GM12878 (cell line): ENCODE results near the gene TMED6. TPM values are rescaled to one million over a fixed set of nuclear protein-coding genes. Genes with fewer than 3 reads are reported as not detected.
A peak's percentile ranks its signal among the peaks of the same experiment; 100 is the strongest.

ENCODE experiments used
- ATAC-seq: fragments of 200-7000 bp; cut with Tn5 transposase; 3 replicates; pipeline ENCODE4 v1.9.1; 2020; ENCODE audit warnings: mild to moderate bottlenecking, moderate library complexity
- BruUV-seq: library from RNA; stranded (reverse); fragments of 400-500 nt; replicated peaks from 2 replicates; lab custom pipeline; 2021; lab: Mats Ljungman, UMichigan
- CTCF ChIA-PET: fragments of 300-600 bp; sonication (Branson Sonifier 250); formaldehyde crosslinking; extraction: SDS; loops from one replicate; lab custom pipeline; 2021; ENCODE audit warnings: inconsistent platforms; lab: Yijun Ruan, JAX
- POLR2A ChIA-PET: fragments of 350-600 bp; formaldehyde crosslinking; extraction: SDS; loops from one replicate; lab custom pipeline; 2021; ENCODE audit warnings: inconsistent platforms; lab: Charles Lee
- RAD21 ChIA-PET: fragments of 300-600 bp; sonication (Branson Sonifier 250); formaldehyde crosslinking; loops from one replicate; lab custom pipeline; 2023; ENCODE audit warnings: antibody characterized with exemption; ENCODE audit not compliant: unreplicated experiment; lab: Charles Lee
- SMC1A ChIA-PET: fragments of 300-600 bp; sonication (Branson Sonifier 250); formaldehyde crosslinking; loops from one replicate; lab custom pipeline; 2023; ENCODE audit not compliant: unreplicated experiment, uncharacterized antibody; lab: Charles Lee
- DNase-seq: peaks from one replicate; pipeline ENCODE4 v3.0.0-alpha.2; 2011; ENCODE audit warnings: low read depth, low spot score
- FAIRE-seq: peaks from 3 replicates; lab custom pipeline; 2011; peaks lifted over from hg19 to GRCh38; lab: Jason Lieb, UNC
- H2AFZ ChIP-seq: 2 replicates; pipeline ENCODE4 v1.6.0; 2011; ENCODE audit warnings: low read depth, low read length, control low read depth; ENCODE audit not compliant: control insufficient read depth
- H3K27ac ChIP-seq: 2 replicates; pipeline ENCODE4 v1.5.1; 2011; ENCODE audit warnings: control low read depth; ENCODE audit not compliant: control insufficient read depth, insufficient read depth
- H3K27me3 ChIP-seq, 2 experiments: replicated peaks in 1 of 2; 2 replicates each; pipeline versions ENCODE4 v1.6.0 to v1.6.1; 2011; ENCODE audit warnings: low read length in 1 of 2; ENCODE audit not compliant: control insufficient read depth in 2 of 2, insufficient read depth in 2 of 2
- H3K36me3 ChIP-seq, 2 experiments: 2 replicates each; pipeline ENCODE4 v1.5.1; 2011; ENCODE audit warnings: low read length in 1 of 2; ENCODE audit not compliant: control insufficient read depth in 2 of 2, insufficient read depth in 2 of 2
- H3K4me1 ChIP-seq: 2 replicates; pipeline ENCODE4 v1.6.1; 2011; ENCODE audit warnings: mild to moderate bottlenecking, low read length, moderate library complexity, mixed read lengths; ENCODE audit not compliant: control insufficient read depth, insufficient read depth
- H3K4me2 ChIP-seq: 2 replicates; pipeline ENCODE4 v1.6.0; 2011; ENCODE audit warnings: control low read depth; ENCODE audit not compliant: control insufficient read depth, insufficient read depth
- H3K4me3 ChIP-seq: fragments of 200-600 bp; sonication (generic); 2 replicates; pipeline ENCODE4 v1.5.1; 2016
- H3K79me2 ChIP-seq: 2 replicates; pipeline ENCODE4 v1.6.0; 2011; ENCODE audit warnings: low read length; ENCODE audit not compliant: control insufficient read depth, insufficient read depth
- H3K9ac ChIP-seq: 2 replicates; pipeline ENCODE4 v1.8.0; 2011; ENCODE audit warnings: low read length, control low read depth, mixed read lengths; ENCODE audit not compliant: control insufficient read depth, insufficient read depth
- H3K9me3 ChIP-seq: replicated peaks from 3 replicates; pipeline ENCODE4 v1.5.1; 2011; ENCODE audit warnings: mild to moderate bottlenecking, low read length; ENCODE audit not compliant: control insufficient read depth, insufficient read depth
- H4K20me1 ChIP-seq: 2 replicates; pipeline ENCODE4 v1.6.0; 2011; ENCODE audit not compliant: control insufficient read depth, insufficient read depth
- FOXK2 ChIP-seq: fragments of 450-650 bp; IDR thresholded peaks from 2 replicates; pipeline ENCODE4 v1.6.1; 2017; ENCODE audit warnings: mild to moderate bottlenecking, moderate library complexity
- GATAD2B ChIP-seq: fragments of 450-650 bp; conservative IDR thresholded peaks from 2 replicates; pipeline ENCODE4 v1.6.1; 2017; ENCODE audit warnings: low read depth, mild to moderate bottlenecking, moderate library complexity
- MXI1 ChIP-seq: fragments of 150-350 bp; IDR thresholded peaks from 2 replicates; pipeline ENCODE4 v1.6.1; 2011; ENCODE audit warnings: low read depth, mild to moderate bottlenecking, inconsistent platforms, low read length, improper control_type of control experiment
- MYC ChIP-seq: IDR thresholded peaks from 2 replicates; pipeline ENCODE4 v1.6.1; 2011; ENCODE audit warnings: mild to moderate bottlenecking, low read length, moderate library complexity, inconsistent platforms; ENCODE audit not compliant: insufficient read depth, insufficient replicate concordance, insufficient read length, severe bottlenecking
- NBN ChIP-seq: fragments of 450-650 bp; IDR thresholded peaks from 2 replicates; pipeline ENCODE4 v1.6.1; 2016
- NFXL1 ChIP-seq: fragments of 450-650 bp; IDR thresholded peaks from 2 replicates; pipeline ENCODE4 v1.6.1; 2017; ENCODE audit warnings: antibody characterized with exemption, mild to moderate bottlenecking, borderline replicate concordance
- NFYA ChIP-seq: IDR thresholded peaks from 2 replicates; pipeline ENCODE4 v1.6.1; 2011; ENCODE audit warnings: low read depth, mild to moderate bottlenecking, low read length, improper control_type of control experiment, borderline replicate concordance
- NR2C1 ChIP-seq: fragments of 450-650 bp; IDR thresholded peaks from 2 replicates; pipeline ENCODE4 v1.6.1; 2017; ENCODE audit warnings: antibody characterized with exemption, mild to moderate bottlenecking, moderate library complexity
- RBBP5 ChIP-seq: fragments of 200-600 bp; sonication (generic); conservative IDR thresholded peaks from 2 replicates; pipeline ENCODE4 v1.6.1; 2016
- RELA ChIP-seq: fragments of 450-650 bp; IDR thresholded peaks from 2 replicates; pipeline ENCODE4 v1.8.0; 2014; ENCODE audit warnings: borderline replicate concordance; ENCODE audit not compliant: partially characterized antibody
- STAT1 ChIP-seq: fragments of 450-650 bp; conservative IDR thresholded peaks from 2 replicates; pipeline ENCODE4 v1.6.1; 2014; ENCODE audit warnings: antibody characterized with exemption, mild to moderate bottlenecking
- YBX1 ChIP-seq: fragments of 450-650 bp; IDR thresholded peaks from 2 replicates; pipeline ENCODE4 v1.6.1; 2016; ENCODE audit warnings: antibody characterized with exemption
- ZSCAN29 ChIP-seq: fragments of 450-650 bp; IDR thresholded peaks from 2 replicates; pipeline ENCODE4 v1.6.1; 2017; ENCODE audit warnings: mild to moderate bottlenecking, moderate library complexity
- WGBS: methylation state at CpG from one replicate; pipeline ENCODE4 v1.1.6; 2016; ENCODE audit warnings: low lambda C conversion rate; ENCODE audit not compliant: insufficient replicate concordance, insufficient coverage; ENCODE audit errors: missing lambda C conversion rate; 5-methylcytosine and 5-hydroxymethylcytosine counted together
- in situ Hi-C: fragments of 300-500 bp; cut with MboI; formaldehyde crosslinking; loops from 9 replicates; pipeline ENCODE4 v1.14.3; 2018; ENCODE audit warnings: mixed read lengths
- intact Hi-C: fragments of 100-400 bp; cut with micrococcal nuclease; formaldehyde crosslinking; loops from one replicate; pipeline ENCODE4 v1.14.2; 2022; ENCODE audit not compliant: unreplicated experiment
- polyA plus RNA-seq, 11 experiments: library from polyadenylated mRNA; depleted of rRNA in 4 of 11; unstranded in 6 of 11; stranded (reverse) in 5 of 11; fragments of >200 nt; fragmentation: Nextera tagmentation in 4 of 11; fragmentation: Illumina TruSeq in 1 of 11; extraction: Ambion mirVana in 4 of 11; extraction: Trizol in 1 of 11; gene quantifications; 1 replicate in 1 of 11; 2 replicates in 10 of 11; pipeline versions ENCODE4 v1.2.1 to v1.2.3, GENCODE V29; 2011 to 2016; ENCODE audit warnings: inconsistent platforms in 2 of 11, missing spikeins in 2 of 11, low read depth in 1 of 11
- total RNA-seq, 4 experiments: library from RNA; depleted of rRNA in 3 of 4; stranded (reverse); fragments of >200 nt in 3 of 4; fragmentation: Illumina TruSeq in 1 of 4; extraction: Trizol in 1 of 4; gene quantifications; 2 replicates each; pipeline versions ENCODE4 v1.2.1 to v1.2.3, GENCODE V29; 2013 to 2021
- TF ChIP-seq, protein P1 (sequence below): fragments of 450-650 bp; IDR thresholded peaks from 2 replicates; pipeline ENCODE4 v1.6.1; 2014; ENCODE audit warnings: mild to moderate bottlenecking

Gene TMED6
- total and polyA plus RNA-seq, 10 of the 15 experiments (the other 5 are each of a cell fraction or from before 2014, with no cell fraction given): 0.27 to 1.7 (median 0.78) TPM

DNA sequence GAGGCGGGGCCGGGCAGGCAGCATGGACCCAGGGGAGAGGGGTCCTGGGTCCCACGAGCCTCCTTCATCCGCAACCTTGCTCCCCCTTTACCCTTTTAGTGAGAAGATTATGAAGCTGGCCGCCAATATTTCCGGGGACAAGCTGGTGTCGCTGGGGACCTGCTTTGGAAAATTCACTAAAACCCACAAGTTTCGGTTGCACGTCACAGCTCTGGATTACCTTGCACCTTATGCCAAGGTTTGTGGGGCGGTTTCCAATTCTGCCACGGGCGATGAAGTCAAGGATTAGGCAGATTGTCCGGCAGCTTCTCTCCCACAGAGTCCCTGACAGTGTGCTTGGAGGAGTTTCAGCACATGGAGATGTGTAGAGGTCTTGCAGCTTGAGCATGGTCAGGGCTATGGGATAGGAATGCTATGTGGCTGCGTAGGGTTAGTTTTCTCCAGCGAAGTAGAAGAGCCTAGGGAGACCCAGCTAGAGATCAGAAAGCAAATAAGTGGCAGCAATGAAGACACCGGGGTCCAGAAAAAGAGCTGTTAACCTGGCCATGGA lies 11.4 kb downstream of the TMED6 start:
- Histone ChIP-seq H3K36me3 (peaks cover 1 to 29% of the 10 kb centered on the region in 2 experiments), H3K4me1 (peaks cover 7% of the 10 kb centered on the region), H2AFZ (peak overlapping the region; percentile 82), H3K4me3 (peak overlapping the region; percentile 91), H3K9ac (peak overlapping the region; percentile 96), H4K20me1 (peaks cover 4% of the 10 kb centered on the region), H3K4me2 (peak overlapping the region; percentile 94), H3K27me3 (no peaks in the 10 kb centered on the region), H3K9me3 (no peaks in the 10 kb centered on the region), H3K79me2 (peaks cover 44% of the 10 kb centered on the region), H3K27ac (peak overlapping the region; percentile 85)
- intact Hi-C loops (no loop called here), in situ Hi-C loops (no loop called here)
- WGBS: 2% methylated on average over 16 of the region's 16 CpGs
- DNase-seq (no peak), ATAC-seq (peak; percentile 3; the same call in 2 of the 3 replicates), FAIRE-seq (peak; percentile 62)
- ChIA-PET CTCF (interaction anchor here (0.5 to 1.8 kb wide), 2 partner anchors 13 to 312 kb away, joined by 3 to 5 read pairs; no protein-coding TSS in a partner anchor), POLR2A (interaction anchor here (0.5 to 5.5 kb wide), 7 partner anchors 11 to 413 kb away, joined by 3 to 42 read pairs (median 4); partner anchors contain the start of gene PDF), SMC1A (interaction anchor here (0.8 to 1.6 kb wide), 8 partner anchors 10 to 128 kb away, joined by 3 to 7 read pairs (median 4); partner anchors contain the start of genes PDF and VPS4A), RAD21 (interaction anchor here (0.8 to 1.4 kb wide), 2 partner anchors 10 to 256 kb away, joined by 3 to 5 read pairs; partner anchors contain the start of gene PDF)
- BruUV-seq: no TSS peak
- TF ChIP-seq NFYA: no peak
- 0 out of 2 replicates have a peak, but pooled peaks have one; percentile 13 for TF ChIP-seq GATAD2B

- Histone ChIP-seq H3K4me2 (peak within 1 kb of the TSS; percentile 94), H4K20me1 (peaks cover 4% of the 10 kb centered on the region), H3K27me3 (no peaks in the 10 kb centered on the region), H3K9ac (peak within 1 kb of the TSS; percentile 96), H3K27ac (peak within 1 kb of the TSS; percentile 85), H3K4me1 (peaks cover 5% of the 10 kb centered on the region), H3K9me3 (no peaks in the 10 kb centered on the region), H3K79me2 (peaks cover 44% of the 10 kb centered on the region), H3K4me3 (peak within 1 kb of the TSS; percentile 91), H3K36me3 (peaks cover 7 to 35% of the 10 kb centered on the region in 2 experiments), H2AFZ (peak within 1 kb of the TSS; percentile 96)
- peak; percentile 97 for ATAC-seq
- POLR2A ChIA-PET: interaction anchor here (0.6 to 5.5 kb wide), 4 partner anchors 10 to 413 kb away, joined by 3 to 42 read pairs (median 4); partner anchors contain the start of gene PDF
- in situ Hi-C loops: no loop called here
- peak; percentile 92 for DNase-seq
- SMC1A ChIA-PET: interaction anchor here (0.9 to 1.6 kb wide), 3 partner anchors 9 to 45 kb away, joined by 4 to 7 read pairs (median 5); partner anchors contain the start of gene PDF
- RAD21 ChIA-PET: interaction anchor here (0.8 to 1.4 kb wide), 5 partner anchors 9 to 257 kb away, joined by 3 to 5 read pairs (median 3); partner anchors contain the start of gene PDF
- CTCF ChIA-PET: interaction anchor here (0.7 to 2.0 kb wide), 4 partner anchors 10 to 44 kb away, joined by 3 to 8 read pairs (median 4); partner anchors contain the start of gene PDF
- WGBS: under 1% methylated on average over 76 of the region's 77 CpGs
- peak; percentile 100 for FAIRE-seq
- BruUV-seq: TSS peak; percentile 84
- intact Hi-C loops: loop anchor here (1.0 to 10.0 kb wide), 4 partner anchors 9 to 415 kb away; partner anchors contain the start of genes NOB1, PDF and VPS4A
- TF ChIP-seq, protein P1, sequence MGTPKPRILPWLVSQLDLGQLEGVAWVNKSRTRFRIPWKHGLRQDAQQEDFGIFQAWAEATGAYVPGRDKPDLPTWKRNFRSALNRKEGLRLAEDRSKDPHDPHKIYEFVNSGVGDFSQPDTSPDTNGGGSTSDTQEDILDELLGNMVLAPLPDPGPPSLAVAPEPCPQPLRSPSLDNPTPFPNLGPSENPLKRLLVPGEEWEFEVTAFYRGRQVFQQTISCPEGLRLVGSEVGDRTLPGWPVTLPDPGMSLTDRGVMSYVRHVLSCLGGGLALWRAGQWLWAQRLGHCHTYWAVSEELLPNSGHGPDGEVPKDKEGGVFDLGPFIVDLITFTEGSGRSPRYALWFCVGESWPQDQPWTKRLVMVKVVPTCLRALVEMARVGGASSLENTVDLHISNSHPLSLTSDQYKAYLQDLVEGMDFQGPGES: no peak; the same call in 1 of the 2 replicates
- TF ChIP-seq NR2C1 (peak; percentile 77), RELA (peak; percentile 32), ZSCAN29 (0 out of 2 replicates have a peak, but pooled peaks have one; percentile 1), YBX1 (no peak), FOXK2 (peak; percentile 86), RBBP5 (no peak), NBN (peak; percentile 90), MXI1 (peak; percentile 97), STAT1 (no peak; the same call in 1 of the 2 replicates), NFXL1 (no peak), MYC (peak; percentile 49)
Observed at GRCh38 chr16:69339289-69340094, 12.1 kb downstream of the TMED6 start, which contains the start of the genes COG8 and NIP7. COG8 (minus strand) TSS chr16:69339564; CDS start chr16:69339552, 12 bp downstream. NIP7 (plus strand) TSS chr16:69339772; CDS start chr16:69339830, 58 bp downstream.
